SK-N-MC (cell line): ENCODE results near the gene ZBTB7A.

Experiments used
- EZH2 ChIP-seq: fragments of 200-600 bp; sonication (generic); IDR thresholded peaks from one replicate; pipeline ENCODE4 v1.6.1; 2017; ENCODE audit warnings: antibody characterized with exemption
- FOXP2 ChIP-seq: optimal IDR thresholded peaks from 2 replicates; pipeline ENCODE3; 2011; ENCODE audit warnings: mild to moderate bottlenecking, moderate library complexity; ENCODE audit not compliant: insufficient read depth; ENCODE audit errors: extremely low read length, control extremely low read depth
- POLR2AphosphoS5 ChIP-seq: IDR thresholded peaks from 2 replicates; pipeline ENCODE4 v1.6.1; 2012; ENCODE audit warnings: mild to moderate bottlenecking, low read depth, low read length, borderline replicate concordance

GRCh38 chr19:4113398-4114088 is 46.8 kb upstream of the ZBTB7A start:
- TF ChIP-seq EZH2 (no peak), POLR2AphosphoS5 (no peak), FOXP2 (no peak)
